GM12878 (cell line): ENCODE measurements around the gene ATOH7. TPM values are rescaled to one million over a fixed set of nuclear protein-coding genes. Genes with fewer than 3 reads are reported as not detected.

ENCODE experiments used
- ATAC-seq: fragments of 200-7000 bp; cut with Tn5 transposase; 3 replicates; pipeline ENCODE4 v1.9.1; 2020; ENCODE audit warnings: mild to moderate bottlenecking, moderate library complexity
- BruUV-seq: library from RNA; stranded (reverse); fragments of 400-500 nt; replicated peaks from 2 replicates; lab custom pipeline; 2021; lab: Mats Ljungman, UMichigan
- CTCF ChIA-PET: fragments of 300-600 bp; sonication (Branson Sonifier 250); formaldehyde crosslinking; extraction: SDS; loops from one replicate; lab custom pipeline; 2021; ENCODE audit warnings: inconsistent platforms; lab: Yijun Ruan, JAX
- POLR2A ChIA-PET: fragments of 350-600 bp; formaldehyde crosslinking; extraction: SDS; loops from one replicate; lab custom pipeline; 2021; ENCODE audit warnings: inconsistent platforms; lab: Charles Lee
- RAD21 ChIA-PET: fragments of 300-600 bp; sonication (Branson Sonifier 250); formaldehyde crosslinking; loops from one replicate; lab custom pipeline; 2023; ENCODE audit warnings: antibody characterized with exemption; ENCODE audit not compliant: unreplicated experiment; lab: Charles Lee
- SMC1A ChIA-PET: fragments of 300-600 bp; sonication (Branson Sonifier 250); formaldehyde crosslinking; loops from one replicate; lab custom pipeline; 2023; ENCODE audit not compliant: unreplicated experiment, uncharacterized antibody; lab: Charles Lee
- DNase-seq: peaks from one replicate; pipeline ENCODE4 v3.0.0-alpha.2; 2011; ENCODE audit warnings: low read depth, low spot score
- FAIRE-seq: peaks from 3 replicates; lab custom pipeline; 2011; peaks lifted over from hg19 to GRCh38; lab: Jason Lieb, UNC
- H2AFZ ChIP-seq: 2 replicates; pipeline ENCODE4 v1.6.0; 2011; ENCODE audit warnings: low read depth, low read length, control low read depth; ENCODE audit not compliant: control insufficient read depth
- H3K27ac ChIP-seq: 2 replicates; pipeline ENCODE4 v1.5.1; 2011; ENCODE audit warnings: control low read depth; ENCODE audit not compliant: control insufficient read depth, insufficient read depth
- H3K27me3 ChIP-seq, 2 experiments: replicated peaks in 1 of 2; 2 replicates each; pipeline versions ENCODE4 v1.6.0 to v1.6.1; 2011; ENCODE audit warnings: low read length in 1 of 2; ENCODE audit not compliant: control insufficient read depth in 2 of 2, insufficient read depth in 2 of 2
- H3K36me3 ChIP-seq, 2 experiments: 2 replicates each; pipeline ENCODE4 v1.5.1; 2011; ENCODE audit warnings: low read length in 1 of 2; ENCODE audit not compliant: control insufficient read depth in 2 of 2, insufficient read depth in 2 of 2
- H3K4me1 ChIP-seq: 2 replicates; pipeline ENCODE4 v1.6.1; 2011; ENCODE audit warnings: mild to moderate bottlenecking, low read length, moderate library complexity, mixed read lengths; ENCODE audit not compliant: control insufficient read depth, insufficient read depth
- H3K4me2 ChIP-seq: 2 replicates; pipeline ENCODE4 v1.6.0; 2011; ENCODE audit warnings: control low read depth; ENCODE audit not compliant: control insufficient read depth, insufficient read depth
- H3K4me3 ChIP-seq: fragments of 200-600 bp; sonication (generic); 2 replicates; pipeline ENCODE4 v1.5.1; 2016
- H3K79me2 ChIP-seq: 2 replicates; pipeline ENCODE4 v1.6.0; 2011; ENCODE audit warnings: low read length; ENCODE audit not compliant: control insufficient read depth, insufficient read depth
- H3K9ac ChIP-seq: 2 replicates; pipeline ENCODE4 v1.8.0; 2011; ENCODE audit warnings: low read length, control low read depth, mixed read lengths; ENCODE audit not compliant: control insufficient read depth, insufficient read depth
- H3K9me3 ChIP-seq: replicated peaks from 3 replicates; pipeline ENCODE4 v1.5.1; 2011; ENCODE audit warnings: mild to moderate bottlenecking, low read length; ENCODE audit not compliant: control insufficient read depth, insufficient read depth
- H4K20me1 ChIP-seq: 2 replicates; pipeline ENCODE4 v1.6.0; 2011; ENCODE audit not compliant: control insufficient read depth, insufficient read depth
- DPF2 ChIP-seq: fragments of 450-650 bp; IDR thresholded peaks from 2 replicates; pipeline ENCODE4 v1.6.1; 2017; ENCODE audit warnings: mild to moderate bottlenecking
- EED ChIP-seq: sonication (generic); IDR thresholded peaks from 2 replicates; pipeline ENCODE4 v1.6.1; 2016; ENCODE audit warnings: antibody characterized with exemption, low read depth
- HCFC1 ChIP-seq: fragments of 150-350 bp; IDR thresholded peaks from 2 replicates; pipeline ENCODE4 v1.6.1; 2014; ENCODE audit warnings: low read length
- IRF4 ChIP-seq: IDR thresholded peaks from 2 replicates; pipeline ENCODE4 v1.6.1; 2011; ENCODE audit warnings: low read depth, low read length
- KDM1A ChIP-seq: fragments of 200-600 bp; sonication (generic); IDR thresholded peaks from 2 replicates; pipeline ENCODE4 v1.6.1; 2016; ENCODE audit warnings: borderline replicate concordance
- NBN ChIP-seq: fragments of 450-650 bp; IDR thresholded peaks from 2 replicates; pipeline ENCODE4 v1.6.1; 2016
- NFYA ChIP-seq: IDR thresholded peaks from 2 replicates; pipeline ENCODE4 v1.6.1; 2011; ENCODE audit warnings: low read depth, mild to moderate bottlenecking, low read length, improper control_type of control experiment, borderline replicate concordance
- SIN3A ChIP-seq: IDR thresholded peaks from 2 replicates; pipeline ENCODE4 v1.6.1; 2012; ENCODE audit warnings: low read depth, low read length, improper control_type of control experiment
- SMAD1 ChIP-seq: fragments of 450-650 bp; IDR thresholded peaks from 2 replicates; pipeline ENCODE4 v1.6.1; 2018; ENCODE audit warnings: mild to moderate bottlenecking, low read depth; ENCODE audit not compliant: partially characterized antibody
- SREBF2 ChIP-seq: IDR thresholded peaks from 2 replicates; pipeline ENCODE4 v1.6.1; 2012; ENCODE audit warnings: mild to moderate bottlenecking, low read length
- ZNF384 ChIP-seq: IDR thresholded peaks from 2 replicates; pipeline ENCODE4 v1.6.1; 2012; ENCODE audit warnings: low read depth, mild to moderate bottlenecking, low read length, improper control_type of control experiment, borderline replicate concordance
- WGBS: methylation state at CpG from one replicate; pipeline ENCODE4 v1.1.6; 2016; ENCODE audit warnings: low lambda C conversion rate; ENCODE audit not compliant: insufficient replicate concordance, insufficient coverage; ENCODE audit errors: missing lambda C conversion rate; 5-methylcytosine and 5-hydroxymethylcytosine counted together
- in situ Hi-C: fragments of 300-500 bp; cut with MboI; formaldehyde crosslinking; loops from 9 replicates; pipeline ENCODE4 v1.14.3; 2018; ENCODE audit warnings: mixed read lengths
- intact Hi-C: fragments of 100-400 bp; cut with micrococcal nuclease; formaldehyde crosslinking; loops from one replicate; pipeline ENCODE4 v1.14.2; 2022; ENCODE audit not compliant: unreplicated experiment
- polyA plus RNA-seq, 11 experiments: library from polyadenylated mRNA; depleted of rRNA in 4 of 11; unstranded in 6 of 11; stranded (reverse) in 5 of 11; fragments of >200 nt; fragmentation: Nextera tagmentation in 4 of 11; fragmentation: Illumina TruSeq in 1 of 11; extraction: Ambion mirVana in 4 of 11; extraction: Trizol in 1 of 11; gene quantifications; 1 replicate in 1 of 11; 2 replicates in 10 of 11; pipeline versions ENCODE4 v1.2.1 to v1.2.3, GENCODE V29; 2011 to 2016; ENCODE audit warnings: inconsistent platforms in 2 of 11, missing spikeins in 2 of 11, low read depth in 1 of 11
- total RNA-seq, 4 experiments: library from RNA; depleted of rRNA in 3 of 4; stranded (reverse); fragments of >200 nt in 3 of 4; fragmentation: Illumina TruSeq in 1 of 4; extraction: Trizol in 1 of 4; gene quantifications; 2 replicates each; pipeline versions ENCODE4 v1.2.1 to v1.2.3, GENCODE V29; 2013 to 2021
- TF ChIP-seq, protein P1 (sequence below): fragments of 450-650 bp; formaldehyde crosslinking; IDR thresholded peaks from 2 replicates; pipeline ENCODE4 v1.4.0; 2020; ENCODE audit warnings: mild to moderate bottlenecking, moderate library complexity
- TF ChIP-seq, protein P2 (sequence below): IDR thresholded peaks from 2 replicates; pipeline ENCODE4 v1.6.1; 2012; ENCODE audit warnings: mild to moderate bottlenecking, low read depth, low read length
- TF ChIP-seq, protein P3 (sequence below): IDR thresholded peaks from 2 replicates; pipeline ENCODE4 v1.6.1; 2011; ENCODE audit warnings: borderline replicate concordance, low read depth, mild to moderate bottlenecking, moderate library complexity, mixed read lengths, low read length; ENCODE audit not compliant: insufficient read depth; ENCODE audit errors: extremely low read length
- TF ChIP-seq, protein P4 (sequence below): fragments of 450-650 bp; IDR thresholded peaks from 2 replicates; pipeline ENCODE4 v1.6.1; 2018; ENCODE audit warnings: borderline replicate concordance, mild to moderate bottlenecking; ENCODE audit not compliant: partially characterized antibody

ATOH7 gene
- total and polyA plus RNA-seq, 10 of the 15 experiments (the other 5 are each of a cell fraction or from before 2014, with no cell fraction given), result not detected

DNA sequence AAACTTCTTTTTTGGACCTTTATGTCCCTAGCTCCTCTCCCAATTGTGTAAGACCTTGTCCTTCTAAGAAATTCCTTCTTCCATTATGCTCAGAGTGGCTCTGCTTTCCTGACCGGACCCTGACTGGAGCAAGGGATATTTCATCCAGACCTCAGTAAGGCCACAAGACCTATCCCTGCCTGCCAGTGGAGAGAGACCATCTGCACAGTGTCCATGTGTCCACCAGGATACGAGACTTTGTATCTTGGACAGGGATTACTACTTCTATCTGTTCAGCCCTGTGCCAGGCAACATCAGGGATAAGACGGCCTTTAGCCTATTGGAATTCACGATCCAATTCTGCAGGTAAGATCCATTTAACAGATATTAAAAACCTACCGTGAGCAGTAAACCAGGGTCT lies 7.2 kb upstream of the ATOH7 start:
- no TSS peak for BruUV-seq
- Histone ChIP-seq H3K27me3 (no peaks in the 10 kb centered on the region; a peak in 1 of 4 replicates), H3K4me3 (no peak overlapping the region), H3K79me2 (no peaks in the 10 kb centered on the region), H3K36me3 (no peaks in the 10 kb centered on the region), H3K9ac (no peak overlapping the region), H2AFZ (no peak overlapping the region), H4K20me1 (no peaks in the 10 kb centered on the region), H3K9me3 (no peaks in the 10 kb centered on the region), H3K27ac (no peak overlapping the region), H3K4me2 (no peak overlapping the region), H3K4me1 (no peaks in the 10 kb centered on the region)
- DNase-seq, result no peak
- 77% methylated on average over 5 of the region's 5 CpGs for WGBS
- POLR2A ChIA-PET, result no interaction called here
- in situ Hi-C loops (no loop called here), intact Hi-C loops (no loop called here)
- FAIRE-seq, result no peak
- SMC1A ChIA-PET, result interaction anchor here (0.6 kb wide), 1 partner anchor 49 kb away, joined by 3 read pairs; no protein-coding TSS in a partner anchor
- ATAC-seq, result no peak
- RAD21 ChIA-PET, result no interaction called here
- CTCF ChIA-PET, result interaction anchor here (1.1 kb wide), 1 partner anchor 63 kb away, joined by 4 read pairs; no protein-coding TSS in a partner anchor
- TF ChIP-seq SREBF2, result no peak
- TF ChIP-seq, protein P1, sequence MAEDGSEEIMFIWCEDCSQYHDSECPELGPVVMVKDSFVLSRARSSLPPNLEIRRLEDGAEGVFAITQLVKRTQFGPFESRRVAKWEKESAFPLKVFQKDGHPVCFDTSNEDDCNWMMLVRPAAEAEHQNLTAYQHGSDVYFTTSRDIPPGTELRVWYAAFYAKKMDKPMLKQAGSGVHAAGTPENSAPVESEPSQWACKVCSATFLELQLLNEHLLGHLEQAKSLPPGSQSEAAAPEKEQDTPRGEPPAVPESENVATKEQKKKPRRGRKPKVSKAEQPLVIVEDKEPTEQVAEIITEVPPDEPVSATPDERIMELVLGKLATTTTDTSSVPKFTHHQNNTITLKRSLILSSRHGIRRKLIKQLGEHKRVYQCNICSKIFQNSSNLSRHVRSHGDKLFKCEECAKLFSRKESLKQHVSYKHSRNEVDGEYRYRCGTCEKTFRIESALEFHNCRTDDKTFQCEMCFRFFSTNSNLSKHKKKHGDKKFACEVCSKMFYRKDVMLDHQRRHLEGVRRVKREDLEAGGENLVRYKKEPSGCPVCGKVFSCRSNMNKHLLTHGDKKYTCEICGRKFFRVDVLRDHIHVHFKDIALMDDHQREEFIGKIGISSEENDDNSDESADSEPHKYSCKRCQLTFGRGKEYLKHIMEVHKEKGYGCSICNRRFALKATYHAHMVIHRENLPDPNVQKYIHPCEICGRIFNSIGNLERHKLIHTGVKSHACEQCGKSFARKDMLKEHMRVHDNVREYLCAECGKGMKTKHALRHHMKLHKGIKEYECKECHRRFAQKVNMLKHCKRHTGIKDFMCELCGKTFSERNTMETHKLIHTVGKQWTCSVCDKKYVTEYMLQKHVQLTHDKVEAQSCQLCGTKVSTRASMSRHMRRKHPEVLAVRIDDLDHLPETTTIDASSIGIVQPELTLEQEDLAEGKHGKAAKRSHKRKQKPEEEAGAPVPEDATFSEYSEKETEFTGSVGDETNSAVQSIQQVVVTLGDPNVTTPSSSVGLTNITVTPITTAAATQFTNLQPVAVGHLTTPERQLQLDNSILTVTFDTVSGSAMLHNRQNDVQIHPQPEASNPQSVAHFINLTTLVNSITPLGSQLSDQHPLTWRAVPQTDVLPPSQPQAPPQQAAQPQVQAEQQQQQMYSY (CRISPR knock-in tag), result no peak
- TF ChIP-seq ZNF384, result no peak
- TF ChIP-seq, protein P2, sequence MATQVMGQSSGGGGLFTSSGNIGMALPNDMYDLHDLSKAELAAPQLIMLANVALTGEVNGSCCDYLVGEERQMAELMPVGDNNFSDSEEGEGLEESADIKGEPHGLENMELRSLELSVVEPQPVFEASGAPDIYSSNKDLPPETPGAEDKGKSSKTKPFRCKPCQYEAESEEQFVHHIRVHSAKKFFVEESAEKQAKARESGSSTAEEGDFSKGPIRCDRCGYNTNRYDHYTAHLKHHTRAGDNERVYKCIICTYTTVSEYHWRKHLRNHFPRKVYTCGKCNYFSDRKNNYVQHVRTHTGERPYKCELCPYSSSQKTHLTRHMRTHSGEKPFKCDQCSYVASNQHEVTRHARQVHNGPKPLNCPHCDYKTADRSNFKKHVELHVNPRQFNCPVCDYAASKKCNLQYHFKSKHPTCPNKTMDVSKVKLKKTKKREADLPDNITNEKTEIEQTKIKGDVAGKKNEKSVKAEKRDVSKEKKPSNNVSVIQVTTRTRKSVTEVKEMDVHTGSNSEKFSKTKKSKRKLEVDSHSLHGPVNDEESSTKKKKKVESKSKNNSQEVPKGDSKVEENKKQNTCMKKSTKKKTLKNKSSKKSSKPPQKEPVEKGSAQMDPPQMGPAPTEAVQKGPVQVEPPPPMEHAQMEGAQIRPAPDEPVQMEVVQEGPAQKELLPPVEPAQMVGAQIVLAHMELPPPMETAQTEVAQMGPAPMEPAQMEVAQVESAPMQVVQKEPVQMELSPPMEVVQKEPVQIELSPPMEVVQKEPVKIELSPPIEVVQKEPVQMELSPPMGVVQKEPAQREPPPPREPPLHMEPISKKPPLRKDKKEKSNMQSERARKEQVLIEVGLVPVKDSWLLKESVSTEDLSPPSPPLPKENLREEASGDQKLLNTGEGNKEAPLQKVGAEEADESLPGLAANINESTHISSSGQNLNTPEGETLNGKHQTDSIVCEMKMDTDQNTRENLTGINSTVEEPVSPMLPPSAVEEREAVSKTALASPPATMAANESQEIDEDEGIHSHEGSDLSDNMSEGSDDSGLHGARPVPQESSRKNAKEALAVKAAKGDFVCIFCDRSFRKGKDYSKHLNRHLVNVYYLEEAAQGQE, result no peak
- TF ChIP-seq SMAD1, result no peak
- no peak for TF ChIP-seq KDM1A
- TF ChIP-seq EED, result no peak
- TF ChIP-seq, protein P3, sequence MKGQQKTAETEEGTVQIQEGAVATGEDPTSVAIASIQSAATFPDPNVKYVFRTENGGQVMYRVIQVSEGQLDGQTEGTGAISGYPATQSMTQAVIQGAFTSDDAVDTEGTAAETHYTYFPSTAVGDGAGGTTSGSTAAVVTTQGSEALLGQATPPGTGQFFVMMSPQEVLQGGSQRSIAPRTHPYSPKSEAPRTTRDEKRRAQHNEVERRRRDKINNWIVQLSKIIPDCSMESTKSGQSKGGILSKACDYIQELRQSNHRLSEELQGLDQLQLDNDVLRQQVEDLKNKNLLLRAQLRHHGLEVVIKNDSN, result no peak
- no peak for TF ChIP-seq NFYA
- TF ChIP-seq NBN, result no peak
- TF ChIP-seq SIN3A, result no peak
- TF ChIP-seq HCFC1, result no peak
- TF ChIP-seq, protein P4, sequence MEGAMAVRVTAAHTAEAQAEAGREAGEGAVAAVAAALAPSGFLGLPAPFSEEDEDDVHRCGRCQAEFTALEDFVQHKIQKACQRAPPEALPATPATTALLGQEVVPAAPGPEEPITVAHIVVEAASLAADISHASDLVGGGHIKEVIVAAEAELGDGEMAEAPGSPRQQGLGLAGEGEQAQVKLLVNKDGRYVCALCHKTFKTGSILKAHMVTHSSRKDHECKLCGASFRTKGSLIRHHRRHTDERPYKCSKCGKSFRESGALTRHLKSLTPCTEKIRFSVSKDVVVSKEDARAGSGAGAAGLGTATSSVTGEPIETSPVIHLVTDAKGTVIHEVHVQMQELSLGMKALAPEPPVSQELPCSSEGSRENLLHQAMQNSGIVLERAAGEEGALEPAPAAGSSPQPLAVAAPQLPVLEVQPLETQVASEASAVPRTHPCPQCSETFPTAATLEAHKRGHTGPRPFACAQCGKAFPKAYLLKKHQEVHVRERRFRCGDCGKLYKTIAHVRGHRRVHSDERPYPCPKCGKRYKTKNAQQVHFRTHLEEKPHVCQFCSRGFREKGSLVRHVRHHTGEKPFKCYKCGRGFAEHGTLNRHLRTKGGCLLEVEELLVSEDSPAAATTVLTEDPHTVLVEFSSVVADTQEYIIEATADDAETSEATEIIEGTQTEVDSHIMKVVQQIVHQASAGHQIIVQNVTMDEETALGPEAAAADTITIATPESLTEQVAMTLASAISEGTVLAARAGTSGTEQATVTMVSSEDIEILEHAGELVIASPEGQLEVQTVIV, result no peak
- no peak for TF ChIP-seq IRF4
- no peak for TF ChIP-seq DPF2
